GM23338 (cell line): ENCODE measurements around the gene AQP6. TPM values are rescaled to one million over a fixed set of nuclear protein-coding genes. Genes with fewer than 3 reads are reported as not detected.

Experiments used
- ATAC-seq: fragments of 200-7000 bp; cut with Tn5 transposase; 3 replicates; pipeline ENCODE4 v1.9.1; 2020
- DNase-seq: peaks from one replicate; pipeline ENCODE4 v3.0.0-alpha.2; 2015; ENCODE audit warnings: low spot score
- H2AFZ ChIP-seq: fragments of 200-600 bp; sonication (generic); 2 replicates; pipeline ENCODE4 v1.8.0; 2016; ENCODE audit warnings: antibody characterized with exemption, mild to moderate bottlenecking, moderate library complexity
- H3F3A ChIP-seq: fragments of 200-600 bp; sonication (generic); replicated peaks from 2 replicates; pipeline ENCODE4 v1.8.0; 2017; ENCODE audit warnings: antibody characterized with exemption, mixed run types, low read depth
- H3K27ac ChIP-seq: fragments of 200-600 bp; sonication (generic); 2 replicates; pipeline ENCODE4 v1.6.1; 2016; ENCODE audit warnings: low read depth
- H3K27me3 ChIP-seq: fragments of 200-600 bp; sonication (generic); 2 replicates; pipeline ENCODE4 v1.8.0; 2016; ENCODE audit warnings: mild to moderate bottlenecking, mixed run types, moderate library complexity; ENCODE audit not compliant: insufficient read depth
- H3K36me3 ChIP-seq: fragments of 200-600 bp; sonication (generic); 2 replicates; pipeline ENCODE4 v1.8.0; 2016; ENCODE audit warnings: mild to moderate bottlenecking; ENCODE audit not compliant: insufficient read depth
- H3K4me1 ChIP-seq: fragments of 200-600 bp; sonication (generic); 2 replicates; pipeline ENCODE4 v1.8.0; 2016; ENCODE audit warnings: mild to moderate bottlenecking, moderate library complexity; ENCODE audit not compliant: insufficient read depth
- H3K4me2 ChIP-seq: fragments of 200-600 bp; sonication (generic); 2 replicates; pipeline ENCODE4 v1.7.1; 2017; ENCODE audit warnings: mixed run types
- H3K4me3 ChIP-seq: fragments of 200-600 bp; sonication (generic); 2 replicates; pipeline ENCODE4 v1.6.1; 2016; ENCODE audit warnings: mixed run types
- H3K79me2 ChIP-seq: fragments of 200-600 bp; sonication (generic); replicated peaks from 2 replicates; pipeline ENCODE4 v1.8.0; 2017; ENCODE audit warnings: mild to moderate bottlenecking; ENCODE audit not compliant: insufficient read depth
- H3K9me2 ChIP-seq: fragments of 200-600 bp; sonication (generic); 2 replicates; pipeline ENCODE4 v1.8.0; 2017; ENCODE audit not compliant: insufficient read depth
- H4K20me1 ChIP-seq: fragments of 200-600 bp; sonication (generic); replicated peaks from 2 replicates; pipeline ENCODE4 v1.8.0; 2017; ENCODE audit warnings: mild to moderate bottlenecking; ENCODE audit not compliant: insufficient read depth
- H3K27ac Mint-ChIP-seq: 2 replicates; pipeline ENCODE4 v1.8.0; 2020; ENCODE audit warnings: inconsistent platforms, mild to moderate bottlenecking, moderate library complexity, mixed read lengths
- H3K27me3 Mint-ChIP-seq: 3 replicates; pipeline ENCODE4 v1.8.0; 2022; ENCODE audit warnings: low read depth, mild to moderate bottlenecking, moderate library complexity, mixed read lengths, inconsistent platforms; ENCODE audit not compliant: insufficient read depth, poor library complexity
- H3K36me3 Mint-ChIP-seq: 3 replicates; pipeline ENCODE4 v1.8.0; 2021; ENCODE audit warnings: low read depth, mild to moderate bottlenecking, inconsistent platforms, moderate library complexity, mixed read lengths
- H3K4me1 Mint-ChIP-seq: 3 replicates; pipeline ENCODE4 v1.8.0; 2020; ENCODE audit warnings: mild to moderate bottlenecking, inconsistent platforms, mixed read lengths
- H3K4me3 Mint-ChIP-seq: 3 replicates; pipeline ENCODE4 v1.8.0; 2021; ENCODE audit warnings: moderate library complexity, mild to moderate bottlenecking, inconsistent platforms, mixed read lengths
- H3K9me3 Mint-ChIP-seq: 3 replicates; pipeline ENCODE4 v1.8.0; 2020; ENCODE audit warnings: moderate library complexity, mild to moderate bottlenecking, inconsistent platforms, mixed read lengths
- CREB1 ChIP-seq: fragments of 250-450 bp; sonication (Bioruptor Pico); IDR thresholded peaks from 2 replicates; pipeline ENCODE4 v1.5.0; 2020; ENCODE audit warnings: low read depth, mild to moderate bottlenecking, moderate library complexity
- CTCF ChIP-seq, 2 experiments: fragments of 200-600 bp in 1 of 2; sonication (generic) in 1 of 2; conservative IDR thresholded peaks; 2 replicates each; pipeline versions ENCODE4 v1.5.1 to v1.6.1; 2016 to 2017; ENCODE audit warnings: antibody characterized with exemption in 2 of 2, low read depth in 2 of 2, mild to moderate bottlenecking in 2 of 2, moderate library complexity in 1 of 2
- ETS1 ChIP-seq: IDR thresholded peaks from 2 replicates; pipeline ENCODE4 v1.6.1; 2016; ENCODE audit warnings: antibody characterized with exemption
- EZH2 ChIP-seq: fragments of 200-600 bp; sonication (generic); IDR thresholded peaks from one replicate; pipeline ENCODE4 v1.8.0; 2017; ENCODE audit warnings: antibody characterized with exemption, mild to moderate bottlenecking, low read depth; ENCODE audit not compliant: unreplicated experiment
- EZH2phosphoT487 ChIP-seq: fragments of 200-600 bp; sonication (generic); IDR thresholded peaks from one replicate; pipeline ENCODE4 v1.8.1; 2018; ENCODE audit warnings: antibody characterized with exemption; ENCODE audit not compliant: unreplicated experiment
- JUNB ChIP-seq: IDR thresholded peaks from one replicate; pipeline ENCODE4 v1.6.1; 2016; ENCODE audit warnings: antibody characterized with exemption; ENCODE audit not compliant: unreplicated experiment
- NANOG ChIP-seq: IDR thresholded peaks from 2 replicates; pipeline ENCODE4 v1.6.1; 2016; ENCODE audit warnings: antibody characterized with exemption, borderline replicate concordance
- POLR2AphosphoS5 ChIP-seq: IDR thresholded peaks from 2 replicates; pipeline ENCODE4 v1.6.1; 2016; ENCODE audit warnings: antibody characterized with exemption, low read depth
- REST ChIP-seq: IDR thresholded peaks from one replicate; pipeline ENCODE4 v1.6.1; 2018; ENCODE audit warnings: antibody characterized with exemption; ENCODE audit not compliant: unreplicated experiment
- STAT1 ChIP-seq: IDR thresholded peaks from one replicate; pipeline ENCODE4 v1.6.1; 2016; ENCODE audit warnings: antibody characterized with exemption; ENCODE audit not compliant: unreplicated experiment
- ZNF114 ChIP-seq: fragments of 250-450 bp; sonication (Bioruptor Pico); IDR thresholded peaks from 2 replicates; pipeline ENCODE4 v1.5.0; 2020; ENCODE audit warnings: mild to moderate bottlenecking, moderate library complexity
- ZNF331 ChIP-seq: fragments of 250-450 bp; sonication (Bioruptor Pico); IDR thresholded peaks from 2 replicates; pipeline ENCODE4 v1.5.0; 2020; ENCODE audit warnings: low read depth, mild to moderate bottlenecking, moderate library complexity
- ZNF462 ChIP-seq: fragments of 250-450 bp; sonication (Bioruptor Pico); IDR thresholded peaks from 2 replicates; pipeline ENCODE4 v1.5.0; 2020; ENCODE audit warnings: mild to moderate bottlenecking, moderate library complexity
- polyA plus RNA-seq: library from polyadenylated mRNA; unstranded; fragments of >200 nt; fragmentation: Nextera tagmentation; extraction: Ambion mirVana; gene quantifications from 2 replicates; pipeline ENCODE4 v1.2.1, GENCODE V29; 2016
- total RNA-seq: library from RNA; depleted of rRNA; stranded (reverse); fragments of >200 nt; shearing (Covaris generic); gene quantifications from 2 replicates; pipeline ENCODE4 v1.2.3, GENCODE V29; 2014

The AQP6 gene
- total and polyA plus RNA-seq, 2 experiments from 2014 or later: 0.08 TPM; not detected in 1

GRCh38 chr12:49942921-49943624 lies 29.7 kb upstream of the AQP6 start:
- H3K27ac Mint-ChIP-seq: no peak overlapping the region
- no peak overlapping the region for H3K4me3 Mint-ChIP-seq
- H3K79me2 ChIP-seq: no peaks in the 10 kb centered on the region
- no peak overlapping the region; the same call in 1 of the 2 replicates for H2AFZ ChIP-seq
- H3K4me1 Mint-ChIP-seq: peaks cover 41% of the 10 kb centered on the region
- H3K9me2 ChIP-seq: no peaks in the 10 kb centered on the region
- H4K20me1 ChIP-seq: no peaks in the 10 kb centered on the region
- no peaks in the 10 kb centered on the region for H3K9me3 Mint-ChIP-seq
- no peak for TF ChIP-seq ZNF114 (CRISPR knock-in tag)
- no peak for TF ChIP-seq REST
- no peak for TF ChIP-seq JUNB
- TF ChIP-seq ETS1: no peak
- no peak for TF ChIP-seq CTCF (conservative IDR thresholded peaks at IDR 0.05; ENCODE audit: low read depth in 2 of 2)
- TF ChIP-seq EZH2phosphoT487: no peak
- TF ChIP-seq STAT1: no peak
- no peak for TF ChIP-seq ZNF462 (CRISPR knock-in tag)
- no peak for TF ChIP-seq POLR2AphosphoS5
- TF ChIP-seq CREB1: no peak
- no peak for TF ChIP-seq EZH2
- TF ChIP-seq ZNF331 (CRISPR knock-in tag): no peak
- no peak for TF ChIP-seq NANOG
- no peaks in the 10 kb centered on the region for H3F3A ChIP-seq
- no peak overlapping the region for H3K27ac ChIP-seq
- no peaks in the 10 kb centered on the region for H3K36me3 Mint-ChIP-seq
- no peak overlapping the region for H3K4me3 ChIP-seq
- H3K4me2 ChIP-seq: no peak overlapping the region
- ATAC-seq: no peak
- no peak for DNase-seq
- peaks cover 26% of the 10 kb centered on the region for H3K4me1 ChIP-seq
- no peaks in the 10 kb centered on the region for H3K27me3 ChIP-seq
- no peaks in the 10 kb centered on the region for H3K36me3 ChIP-seq
- H3K27me3 Mint-ChIP-seq: peaks cover 14% of the 10 kb centered on the region
